Mammary epithelial cell (primary cell): ENCODE results near the gene HKDC1.

Source experiments
- EZH2 ChIP-seq: IDR thresholded peaks from 2 replicates; pipeline ENCODE4 v1.6.1; 2012; ENCODE audit warnings: low read length, inconsistent platforms, borderline replicate concordance
- TF ChIP-seq, protein P1 (sequence below), 2 donors: IDR thresholded peaks in 1 of 2; conservative IDR thresholded peaks in 1 of 2; 2 replicates each; pipeline ENCODE4 v1.5.1; 2011 to 2012; ENCODE audit warnings: inconsistent platforms in 2 of 2, low read length in 2 of 2, mild to moderate bottlenecking in 2 of 2, control low read depth in 1 of 2, low read depth in 1 of 2; ENCODE audit not compliant: insufficient read depth in 1 of 2; ENCODE audit errors: extremely low read depth in 1 of 2

DNA sequence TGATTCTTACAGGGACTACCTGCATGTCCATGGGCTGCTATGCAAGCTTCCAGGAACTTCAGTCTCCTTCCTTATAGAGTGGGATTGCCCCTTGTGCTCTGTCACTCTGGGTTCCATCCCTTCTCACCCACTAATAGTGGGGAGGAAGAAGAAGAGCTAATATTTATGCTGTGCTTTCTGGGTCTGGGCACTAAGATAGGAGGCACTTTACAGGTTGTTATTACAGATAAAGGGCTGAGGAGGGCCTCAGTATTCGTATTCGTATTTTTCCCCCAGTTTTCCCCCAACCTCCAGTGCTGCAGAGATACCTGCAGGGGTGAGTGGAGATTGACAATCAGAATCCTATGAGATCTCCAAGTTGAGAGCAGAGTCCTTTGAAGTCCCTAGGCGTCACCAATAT is 72.3 kb downstream of the HKDC1 start:
- TF ChIP-seq, protein P1, sequence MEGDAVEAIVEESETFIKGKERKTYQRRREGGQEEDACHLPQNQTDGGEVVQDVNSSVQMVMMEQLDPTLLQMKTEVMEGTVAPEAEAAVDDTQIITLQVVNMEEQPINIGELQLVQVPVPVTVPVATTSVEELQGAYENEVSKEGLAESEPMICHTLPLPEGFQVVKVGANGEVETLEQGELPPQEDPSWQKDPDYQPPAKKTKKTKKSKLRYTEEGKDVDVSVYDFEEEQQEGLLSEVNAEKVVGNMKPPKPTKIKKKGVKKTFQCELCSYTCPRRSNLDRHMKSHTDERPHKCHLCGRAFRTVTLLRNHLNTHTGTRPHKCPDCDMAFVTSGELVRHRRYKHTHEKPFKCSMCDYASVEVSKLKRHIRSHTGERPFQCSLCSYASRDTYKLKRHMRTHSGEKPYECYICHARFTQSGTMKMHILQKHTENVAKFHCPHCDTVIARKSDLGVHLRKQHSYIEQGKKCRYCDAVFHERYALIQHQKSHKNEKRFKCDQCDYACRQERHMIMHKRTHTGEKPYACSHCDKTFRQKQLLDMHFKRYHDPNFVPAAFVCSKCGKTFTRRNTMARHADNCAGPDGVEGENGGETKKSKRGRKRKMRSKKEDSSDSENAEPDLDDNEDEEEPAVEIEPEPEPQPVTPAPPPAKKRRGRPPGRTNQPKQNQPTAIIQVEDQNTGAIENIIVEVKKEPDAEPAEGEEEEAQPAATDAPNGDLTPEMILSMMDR (conservative IDR thresholded peaks at IDR 0.05 in 1 of 2, IDR thresholded peaks at IDR 0.05 in 1 of 2; ENCODE audit: extremely low read depth in 1 of 2, insufficient read depth in 1 of 2, low read depth in 1 of 2, low read length in 2 of 2) = no peak
- TF ChIP-seq EZH2 = no peak
